ENCODE data around the gene HBA1. TPM values are rescaled to one million over a fixed set of nuclear protein-coding genes. Genes with fewer than 3 reads are reported as not detected.
"Not testable (repeated sequence)": the region's sequence is repeated elsewhere in the genome, so short reads cannot be mapped to it uniquely, and the experiment has no call there.

HBA1 gene
- polyA plus RNA-seq (ENCODE audit: insufficient read length in 12 of 12): over 10,000 TPM in 1 of 12 donors, 1,000 to 10,000 TPM in 9, 100 to 1,000 TPM in 2; 512 to 13,335 (median 2,461) TPM
- long read RNA-seq, donor 1, transcript HBA1-203 (2 exons, 674 nt): minor isoform, 30 of 460 reads
- long read RNA-seq, donor 1, transcript HBA1-201 (3 exons, 577 nt): major isoform, 410 of 460 reads
- long read RNA-seq, donor 1, transcript HBA1-204 (2 exons, 410 nt): minor isoform, 14 of 460 reads
- long read RNA-seq, donor 1, partial matches to known transcripts: 0 of 460 reads
- long read RNA-seq, donor 1, other reads (novel, unspliced or antisense): 5 of 460 reads
- long read RNA-seq, donor 2, transcript HBA1-204 (2 exons, 410 nt): minor isoform, 19 of 665 reads
- long read RNA-seq, donor 2, transcript HBA1-203 (2 exons, 674 nt): minor isoform, 37 of 665 reads
- long read RNA-seq, donor 2, transcript HBA1-201 (3 exons, 577 nt): major isoform, 555 of 665 reads
- long read RNA-seq, donor 2, partial matches to known transcripts: 51 of 665 reads
- long read RNA-seq, donor 2, other reads (novel, unspliced or antisense): 0 of 665 reads
- long read RNA-seq, donor 3, transcript HBA1-201 (3 exons, 577 nt): major isoform, 422 of 477 reads
- long read RNA-seq, donor 3, transcript HBA1-204 (2 exons, 410 nt): minor isoform, 14 of 477 reads
- long read RNA-seq, donor 3, transcript HBA1-203 (2 exons, 674 nt): minor isoform, 41 of 477 reads
- long read RNA-seq, donor 3, partial matches to known transcripts: 0 of 477 reads
- long read RNA-seq, donor 3, other reads (novel, unspliced or antisense): 0 of 477 reads
- long read RNA-seq, donor 4, transcript HBA1-204 (2 exons, 410 nt): minor isoform, 24 of 568 reads
- long read RNA-seq, donor 4, transcript HBA1-201 (3 exons, 577 nt): major isoform, 509 of 568 reads
- long read RNA-seq, donor 4, transcript HBA1-203 (2 exons, 674 nt): minor isoform, 32 of 568 reads
- long read RNA-seq, donor 4, partial matches to known transcripts: 0 of 568 reads
- long read RNA-seq, donor 4, other reads (novel, unspliced or antisense): 0 of 568 reads
- long read RNA-seq, donor 5, transcript HBA1-204 (2 exons, 410 nt): minor isoform, 7 of 414 reads
- long read RNA-seq, donor 5, transcript HBA1-201 (3 exons, 577 nt): major isoform, 375 of 414 reads
- long read RNA-seq, donor 5, transcript HBA1-203 (2 exons, 674 nt): minor isoform, 32 of 414 reads
- long read RNA-seq, donor 5, partial matches to known transcripts: 0 of 414 reads
- long read RNA-seq, donor 5, other reads (novel, unspliced or antisense): 0 of 414 reads
- long read RNA-seq, donor 6, transcript HBA1-201 (3 exons, 577 nt): major isoform, 1,450 of 1,766 reads
- long read RNA-seq, donor 6, transcript HBA1-204 (2 exons, 410 nt): minor isoform, 40 of 1,766 reads
- long read RNA-seq, donor 6, transcript HBA1-203 (2 exons, 674 nt): minor isoform, 124 of 1,766 reads
- long read RNA-seq, donor 6, partial matches to known transcripts: 135 of 1,766 reads
- long read RNA-seq, donor 6, other reads (novel, unspliced or antisense): 17 of 1,766 reads
- long read RNA-seq, donor 7, transcript HBA1-201 (3 exons, 577 nt): major isoform, 1,236 of 1,352 reads
- long read RNA-seq, donor 7, transcript HBA1-204 (2 exons, 410 nt): minor isoform, 32 of 1,352 reads
- long read RNA-seq, donor 7, transcript HBA1-203 (2 exons, 674 nt): minor isoform, 67 of 1,352 reads
- long read RNA-seq, donor 7, partial matches to known transcripts: 0 of 1,352 reads
- long read RNA-seq, donor 7, other reads (novel, unspliced or antisense): 13 of 1,352 reads
- long read RNA-seq, donor 8, transcript HBA1-203 (2 exons, 674 nt): minor isoform, 62 of 1,040 reads
- long read RNA-seq, donor 8, transcript HBA1-204 (2 exons, 410 nt): minor isoform, 21 of 1,040 reads
- long read RNA-seq, donor 8, transcript HBA1-201 (3 exons, 577 nt): major isoform, 948 of 1,040 reads
- long read RNA-seq, donor 8, partial matches to known transcripts: 5 of 1,040 reads
- long read RNA-seq, donor 8, other reads (novel, unspliced or antisense): 0 of 1,040 reads
- long read RNA-seq, donor 9, transcript HBA1-204 (2 exons, 410 nt): minor isoform, 21 of 1,104 reads
- long read RNA-seq, donor 9, transcript HBA1-203 (2 exons, 674 nt): minor isoform, 62 of 1,104 reads
- long read RNA-seq, donor 9, transcript HBA1-201 (3 exons, 577 nt): major isoform, 1,017 of 1,104 reads
- long read RNA-seq, donor 9, partial matches to known transcripts: 0 of 1,104 reads
- long read RNA-seq, donor 9, other reads (novel, unspliced or antisense): 0 of 1,104 reads
- long read RNA-seq, donor 10, transcript HBA1-203 (2 exons, 674 nt): minor isoform, 10 of 301 reads
- long read RNA-seq, donor 10, transcript HBA1-201 (3 exons, 577 nt): major isoform, 282 of 301 reads
- long read RNA-seq, donor 10, transcript HBA1-204 (2 exons, 410 nt): minor isoform, 6 of 301 reads
- long read RNA-seq, donor 10, partial matches to known transcripts: 0 of 301 reads
- long read RNA-seq, donor 10, other reads (novel, unspliced or antisense): 0 of 301 reads
- long read RNA-seq, donor 11, transcript HBA1-203 (2 exons, 674 nt): minor isoform, 252 of 7,186 reads
- long read RNA-seq, donor 11, transcript HBA1-204 (2 exons, 410 nt): minor isoform, 247 of 7,186 reads
- long read RNA-seq, donor 11, transcript HBA1-202 (3 exons, 504 nt): minor isoform, 31 of 7,186 reads
- long read RNA-seq, donor 11, transcript HBA1-201 (3 exons, 577 nt): major isoform, 6,187 of 7,186 reads
- long read RNA-seq, donor 11, partial matches to known transcripts: 201 of 7,186 reads
- long read RNA-seq, donor 11, other reads (novel, unspliced or antisense): 268 of 7,186 reads

DNA sequence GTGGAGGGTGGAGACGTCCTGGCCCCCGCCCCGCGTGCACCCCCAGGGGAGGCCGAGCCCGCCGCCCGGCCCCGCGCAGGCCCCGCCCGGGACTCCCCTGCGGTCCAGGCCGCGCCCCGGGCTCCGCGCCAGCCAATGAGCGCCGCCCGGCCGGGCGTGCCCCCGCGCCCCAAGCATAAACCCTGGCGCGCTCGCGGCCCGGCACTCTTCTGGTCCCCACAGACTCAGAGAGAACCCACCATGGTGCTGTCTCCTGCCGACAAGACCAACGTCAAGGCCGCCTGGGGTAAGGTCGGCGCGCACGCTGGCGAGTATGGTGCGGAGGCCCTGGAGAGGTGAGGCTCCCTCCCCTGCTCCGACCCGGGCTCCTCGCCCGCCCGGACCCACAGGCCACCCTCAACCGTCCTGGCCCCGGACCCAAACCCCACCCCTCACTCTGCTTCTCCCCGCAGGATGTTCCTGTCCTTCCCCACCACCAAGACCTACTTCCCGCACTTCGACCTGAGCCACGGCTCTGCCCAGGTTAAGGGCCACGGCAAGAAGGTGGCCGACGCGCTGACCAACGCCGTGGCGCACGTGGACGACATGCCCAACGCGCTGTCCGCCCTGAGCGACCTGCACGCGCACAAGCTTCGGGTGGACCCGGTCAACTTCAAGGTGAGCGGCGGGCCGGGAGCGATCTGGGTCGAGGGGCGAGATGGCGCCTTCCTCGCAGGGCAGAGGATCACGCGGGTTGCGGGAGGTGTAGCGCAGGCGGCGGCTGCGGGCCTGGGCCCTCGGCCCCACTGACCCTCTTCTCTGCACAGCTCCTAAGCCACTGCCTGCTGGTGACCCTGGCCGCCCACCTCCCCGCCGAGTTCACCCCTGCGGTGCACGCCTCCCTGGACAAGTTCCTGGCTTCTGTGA, at the start of gene HBA1:
TSS of gene HBA1 (plus strand) at position 204 of the 906 bp plus-strand sequence. CDS start at position 241, 37 bp downstream.
- DNase-seq: not testable (repeated sequence)

DNA sequence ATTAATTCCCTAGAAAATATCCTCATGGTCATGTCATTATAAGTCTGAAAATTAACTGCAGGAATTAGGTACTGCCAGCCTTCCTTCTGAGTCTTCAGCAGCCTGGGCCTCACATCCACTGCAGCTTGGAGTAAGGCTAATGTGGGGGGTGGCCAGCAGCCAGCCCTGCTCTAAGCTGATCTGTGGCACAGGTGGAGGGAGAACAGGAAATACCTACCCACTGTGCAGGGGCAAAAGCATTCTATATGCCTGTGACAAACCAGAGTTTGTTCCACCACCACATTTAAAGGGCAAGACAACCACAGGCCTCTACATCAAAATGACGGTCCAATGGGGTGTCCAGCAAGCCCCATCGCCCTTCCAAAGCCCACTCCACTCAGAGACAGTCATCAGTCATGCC, 47.4 kb upstream of the HBA1 start:
- DNase-seq: no peak

DNA sequence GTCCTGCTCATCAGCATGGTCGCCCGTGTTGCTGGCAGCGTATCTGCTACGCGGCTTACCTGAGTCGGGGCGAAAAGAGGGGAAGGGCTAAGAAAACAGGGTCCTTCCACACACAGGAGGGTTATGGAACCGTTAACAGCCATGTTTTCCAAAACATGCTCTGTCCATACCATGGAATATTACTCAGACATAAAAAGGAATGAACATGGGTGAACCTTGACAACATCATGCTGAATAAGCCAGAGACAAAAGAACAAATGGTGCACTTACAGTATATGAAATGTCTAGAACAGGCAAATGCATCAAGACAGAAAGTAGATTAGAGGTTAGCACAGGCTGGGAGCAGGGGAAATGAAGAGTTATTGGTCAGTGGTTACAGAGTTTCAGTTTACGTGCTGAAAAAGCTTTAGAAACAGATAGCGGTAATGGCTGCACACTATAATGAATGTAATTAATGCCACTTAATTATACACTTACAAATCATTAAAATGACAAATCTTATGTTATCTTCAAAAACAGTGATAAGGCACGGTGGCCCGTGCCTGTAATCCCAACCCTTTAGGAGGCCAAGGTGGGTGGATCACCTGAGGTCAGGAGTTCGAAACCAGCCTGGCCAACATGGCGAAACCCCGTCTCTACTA, 45.8 kb upstream of the HBA1 start:
- no peak for DNase-seq

DNA sequence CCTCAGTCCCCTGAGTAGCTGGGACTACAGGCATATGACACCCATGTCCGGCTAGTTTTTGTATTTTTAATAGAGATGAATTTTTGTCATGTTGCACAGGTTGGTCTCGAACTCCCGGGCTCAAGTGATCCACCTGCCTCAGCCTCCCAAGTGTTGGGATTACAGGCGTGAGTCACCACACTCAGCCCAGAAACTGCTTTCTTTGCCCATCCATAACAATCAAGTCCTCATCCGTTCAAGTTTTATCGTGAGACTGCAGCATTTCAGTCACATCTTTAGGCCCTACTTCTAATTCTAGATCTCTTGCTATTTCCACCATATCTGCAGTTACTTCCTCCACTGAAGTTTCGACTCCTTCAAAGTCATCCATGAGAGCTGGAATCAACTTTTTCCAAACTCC, 44.4 kb upstream of the HBA1 start:
- DNase-seq: no peak

DNA sequence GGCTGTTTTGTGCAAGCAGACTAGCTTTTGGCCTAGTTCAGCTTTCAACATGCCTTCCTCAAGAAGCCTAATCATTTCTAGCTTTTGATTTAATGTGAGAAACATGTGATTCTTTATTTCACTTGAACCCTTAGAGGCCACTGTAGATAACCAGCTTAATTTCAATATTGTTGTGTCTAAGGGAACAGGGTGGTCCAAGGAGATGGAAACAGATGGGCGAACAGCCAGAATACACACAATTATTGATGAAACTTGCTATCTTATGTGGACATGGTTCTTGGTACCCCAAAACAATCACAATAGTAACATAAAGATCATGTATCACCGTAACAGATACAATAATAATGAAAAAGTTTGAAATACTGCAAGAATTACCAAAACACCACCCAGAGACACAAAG, 42.8 kb upstream of the HBA1 start:
- no peak for DNase-seq

DNA sequence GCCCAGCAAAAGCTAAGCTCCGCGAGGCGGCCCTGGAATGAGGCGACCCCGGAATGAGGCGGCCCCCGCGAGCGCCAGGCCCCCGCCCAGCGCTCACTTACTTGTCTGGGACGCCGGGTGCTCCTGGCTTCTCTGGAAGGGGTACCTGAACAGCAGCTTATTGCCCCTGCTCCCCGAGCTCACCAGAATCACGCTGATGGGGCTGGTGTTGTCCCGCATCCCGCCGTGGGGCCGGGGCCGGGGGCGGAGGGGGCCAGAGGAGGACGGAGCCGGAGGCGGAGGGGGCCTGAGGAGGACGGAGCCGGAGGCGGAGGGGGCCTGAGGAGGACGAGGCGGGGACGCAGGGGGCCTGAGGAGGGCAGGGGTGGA, 38.4 kb upstream of the HBA1 start:
- peak; percentile 20 for DNase-seq

DNA sequence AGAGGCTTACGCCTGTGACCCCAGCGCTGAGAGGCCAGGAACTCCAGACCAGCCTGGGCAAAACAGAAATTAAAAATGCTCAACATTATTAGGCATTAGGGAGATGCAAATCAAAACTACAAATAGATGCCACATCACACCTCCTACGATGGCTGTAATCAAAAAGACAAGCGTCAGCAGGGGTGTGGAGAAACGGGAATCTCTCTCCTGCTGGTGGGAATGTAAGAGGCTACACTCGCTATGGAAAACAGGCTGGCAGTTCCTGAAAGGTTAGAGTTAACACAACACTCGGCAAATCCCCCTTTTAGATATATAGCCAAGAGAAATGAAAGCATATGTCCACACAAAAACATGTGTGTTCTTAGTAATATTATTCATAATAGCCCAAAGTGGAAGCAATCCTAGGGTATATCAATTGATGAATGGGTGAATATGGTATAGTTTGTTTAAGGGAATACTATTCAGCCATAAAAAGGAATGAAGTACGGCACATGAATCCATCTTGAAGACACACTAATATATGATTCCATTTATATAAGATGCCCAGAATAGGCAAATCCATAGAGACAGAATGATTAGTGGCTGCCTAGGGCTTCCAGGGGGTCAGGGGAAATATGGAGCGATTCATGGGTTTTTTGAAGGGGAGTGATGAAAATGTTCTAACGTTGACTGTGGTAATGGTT, 36.2 kb upstream of the HBA1 start:
- no peak for DNase-seq

DNA sequence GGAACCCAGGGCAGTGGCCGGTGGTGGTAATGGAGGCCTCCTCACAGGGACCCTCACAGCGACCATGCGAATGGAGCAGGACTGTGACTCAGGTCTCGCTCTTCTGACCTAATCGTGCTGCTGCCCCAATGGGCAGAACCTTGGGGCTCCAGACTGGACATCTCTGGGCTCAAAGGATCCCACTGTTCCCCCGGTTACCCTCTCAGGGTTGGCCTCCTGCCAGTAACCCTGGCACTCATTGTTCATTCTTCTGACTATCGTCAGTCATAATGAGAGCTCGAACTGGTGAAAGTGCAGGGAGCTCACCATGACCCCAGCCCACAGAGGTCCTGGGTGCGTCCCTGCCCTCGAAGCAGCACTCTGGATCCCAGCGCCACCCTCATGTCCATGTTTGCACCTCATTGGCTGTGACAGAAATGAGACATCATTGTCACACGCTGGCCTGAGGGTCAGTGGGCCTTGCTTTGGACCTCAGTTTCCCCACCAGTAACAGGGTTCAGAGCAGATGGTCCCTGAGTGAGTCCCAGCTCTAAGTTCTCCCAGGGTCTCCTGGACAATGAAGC, 34.0 kb upstream of the HBA1 start:
- DNase-seq: no peak

DNA sequence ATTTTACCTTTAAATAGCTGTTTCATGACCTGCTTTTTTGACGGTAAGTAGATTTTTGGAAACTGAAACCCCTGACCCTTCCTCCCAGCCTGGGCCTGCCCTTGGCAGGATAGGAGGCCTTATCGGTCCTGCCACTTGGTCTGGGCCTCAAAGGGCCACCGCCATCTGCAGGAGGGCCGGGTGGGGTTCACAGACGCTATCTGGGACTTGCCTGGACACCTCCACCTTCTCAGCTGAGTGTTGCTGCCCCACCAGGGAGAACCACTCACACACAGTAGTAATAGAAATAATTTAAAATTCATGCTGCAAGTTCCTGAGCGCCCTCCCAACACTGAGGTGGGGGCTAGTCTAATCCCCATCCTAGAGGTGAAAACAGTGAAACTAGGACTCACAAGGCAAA, 33.4 kb upstream of the HBA1 start:
- no peak for DNase-seq

DNA sequence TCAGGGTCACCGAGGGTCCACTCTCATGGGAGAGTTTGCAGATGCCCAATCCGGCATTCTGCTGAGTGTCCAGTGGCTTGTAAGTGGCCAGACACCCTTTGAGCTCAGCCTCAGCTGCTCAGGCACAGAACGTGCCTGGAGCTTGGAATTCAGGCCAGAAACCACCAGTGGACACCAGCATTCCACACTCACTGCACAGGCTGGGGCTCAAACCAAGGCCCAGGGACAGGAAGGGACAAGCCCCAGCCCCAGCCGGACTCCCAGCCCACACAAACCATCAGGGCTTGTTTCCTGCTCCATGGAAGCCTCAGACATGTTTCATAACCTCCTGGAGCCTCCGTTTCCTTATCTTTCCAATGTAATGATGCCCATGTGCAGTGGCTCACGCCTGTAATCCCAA, 33.0 kb upstream of the HBA1 start:
- no peak for DNase-seq

DNA sequence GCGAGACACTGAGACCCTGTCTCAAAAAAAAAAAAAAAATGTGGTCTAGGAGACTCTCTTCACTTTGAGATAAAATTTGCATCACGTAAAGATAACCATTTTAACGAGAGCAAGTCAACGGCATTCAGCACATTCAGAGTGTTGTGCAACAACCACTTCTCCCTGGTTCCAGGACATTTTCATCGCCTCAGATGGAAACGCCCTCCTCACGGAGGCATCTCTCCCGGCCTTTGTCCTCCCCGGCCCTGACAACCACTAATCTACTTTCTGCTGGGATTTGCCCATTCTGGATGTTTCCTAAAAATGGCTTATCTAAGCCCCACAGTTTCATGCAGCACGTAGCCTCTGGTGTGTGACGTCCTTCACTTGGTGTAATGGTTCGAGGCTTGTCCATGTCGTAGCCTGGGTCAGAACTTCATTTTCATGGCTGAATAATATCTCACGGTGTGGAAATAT, 31.7 kb upstream of the HBA1 start:
- DNase-seq: no peak

DNA sequence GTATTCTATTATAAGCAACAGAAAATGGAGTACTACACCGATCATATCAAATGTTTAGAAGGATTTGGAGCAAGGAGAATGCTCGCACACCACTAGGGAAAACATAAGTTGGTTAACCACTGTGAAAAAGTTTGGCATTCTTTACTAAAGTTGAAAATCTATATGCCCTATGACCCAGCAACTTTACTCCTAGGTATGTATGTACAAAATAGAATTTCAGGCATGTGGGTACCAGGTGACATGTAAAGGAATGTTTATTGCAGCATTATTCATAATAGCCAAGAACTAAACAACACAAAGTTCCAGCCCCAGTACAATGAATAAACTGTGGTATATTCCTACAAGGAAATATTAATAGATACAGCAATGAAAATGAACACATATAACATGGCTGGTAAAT, 29.8 kb upstream of the HBA1 start:
- no peak for DNase-seq

DNA sequence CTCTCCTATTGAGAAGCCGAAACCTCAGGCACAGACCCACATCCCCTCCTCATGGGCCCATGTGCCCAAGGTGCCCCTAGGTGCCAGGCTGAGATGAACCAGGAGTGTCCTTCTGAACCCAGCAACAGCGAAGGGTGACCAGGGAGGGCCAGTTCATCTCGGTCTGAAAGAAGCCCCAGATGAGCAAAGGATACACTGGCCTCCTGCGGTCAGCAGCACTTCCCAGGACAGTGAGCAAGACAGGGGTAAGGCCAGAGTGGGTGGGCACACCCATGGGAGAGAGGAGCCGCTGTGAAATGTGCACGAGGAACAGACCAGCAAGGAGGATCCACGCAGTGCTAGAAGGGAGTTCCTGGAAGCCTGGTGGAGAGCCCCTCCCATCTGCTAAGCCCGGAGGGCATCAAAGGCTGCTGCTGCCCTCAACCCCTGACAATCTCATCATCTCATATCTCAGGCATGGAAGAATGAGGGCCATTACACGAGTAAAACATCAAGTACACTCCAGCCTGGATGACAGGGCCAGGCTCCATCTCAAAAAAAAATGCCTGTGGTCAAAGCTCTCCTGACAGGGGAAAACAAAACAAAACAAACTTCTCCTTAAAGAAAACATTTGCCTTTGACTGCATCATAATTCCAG, 27.3 kb upstream of the HBA1 start:
- DNase-seq: no peak

DNA sequence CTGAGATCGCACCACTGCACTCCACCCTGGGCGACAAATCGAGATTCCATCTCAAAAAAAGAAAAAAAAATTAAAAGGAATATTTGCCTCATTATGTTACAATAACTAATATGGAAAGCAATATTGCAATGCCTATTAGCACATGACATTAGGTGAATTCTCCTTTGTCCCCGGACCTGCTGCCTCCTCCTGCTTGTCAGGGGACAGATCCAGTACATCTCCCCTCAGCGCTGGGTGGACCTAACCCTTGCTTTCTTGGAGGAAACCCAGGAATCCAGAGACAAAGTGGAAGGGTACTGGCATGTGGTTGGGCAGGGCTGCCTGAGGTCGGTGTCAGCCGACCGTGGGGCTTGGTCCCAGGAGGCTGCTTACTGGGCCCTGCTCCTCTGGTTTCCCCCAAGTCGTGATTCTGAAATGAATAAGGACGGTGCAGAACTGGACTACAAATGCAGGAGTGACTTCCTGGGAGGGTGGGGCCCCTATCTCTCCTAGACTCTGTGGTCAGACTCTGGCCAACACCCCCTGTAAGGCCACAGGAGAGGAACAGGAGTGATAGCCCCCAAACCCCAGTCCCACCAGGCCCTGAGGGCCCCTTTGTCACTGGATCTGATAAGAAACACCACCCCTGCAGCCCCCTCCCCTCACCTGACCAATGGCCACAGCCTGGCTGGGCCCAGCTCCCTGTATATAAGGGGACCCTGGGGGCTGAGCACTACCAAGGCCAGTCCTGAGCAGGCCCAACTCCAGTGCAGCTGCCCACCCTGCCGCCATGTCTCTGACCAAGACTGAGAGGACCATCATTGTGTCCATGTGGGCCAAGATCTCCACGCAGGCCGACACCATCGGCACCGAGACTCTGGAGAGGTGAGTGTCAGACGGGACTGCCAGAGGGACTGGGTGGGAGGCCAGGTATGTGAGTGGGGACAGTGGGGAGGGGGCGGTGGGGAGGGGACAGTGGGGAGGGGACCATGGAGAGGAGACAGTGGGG, 24.0 kb upstream of the HBA1 start, which contains the start of gene HBZ:
TSS of gene HBZ (plus strand) at position 504 of the 988 bp plus-strand sequence. CDS start at position 770, 266 bp downstream.
- DNase-seq: no peak

Measured in muscle of arm (tissue), 14 donors.